Neural progenitor cell (in vitro differentiated cells): ENCODE results near the gene BIRC5.

Source experiments
- EZH2 ChIP-seq: fragments of 200-600 bp; sonication (generic); IDR thresholded peaks from 2 replicates; pipeline ENCODE4 v1.6.1; 2017; ENCODE audit warnings: antibody characterized with exemption, mild to moderate bottlenecking, moderate library complexity
- EZH2phosphoT487 ChIP-seq: fragments of 200-600 bp; sonication (generic); IDR thresholded peaks from 2 replicates; pipeline ENCODE4 v1.6.1; 2017; ENCODE audit warnings: antibody characterized with exemption
- TF ChIP-seq, protein P1 (sequence below): fragments of 200-600 bp; sonication (generic); IDR thresholded peaks from 2 replicates; pipeline ENCODE4 v1.5.1; 2017; ENCODE audit warnings: antibody characterized with exemption, mild to moderate bottlenecking

- TF ChIP-seq, protein P1, sequence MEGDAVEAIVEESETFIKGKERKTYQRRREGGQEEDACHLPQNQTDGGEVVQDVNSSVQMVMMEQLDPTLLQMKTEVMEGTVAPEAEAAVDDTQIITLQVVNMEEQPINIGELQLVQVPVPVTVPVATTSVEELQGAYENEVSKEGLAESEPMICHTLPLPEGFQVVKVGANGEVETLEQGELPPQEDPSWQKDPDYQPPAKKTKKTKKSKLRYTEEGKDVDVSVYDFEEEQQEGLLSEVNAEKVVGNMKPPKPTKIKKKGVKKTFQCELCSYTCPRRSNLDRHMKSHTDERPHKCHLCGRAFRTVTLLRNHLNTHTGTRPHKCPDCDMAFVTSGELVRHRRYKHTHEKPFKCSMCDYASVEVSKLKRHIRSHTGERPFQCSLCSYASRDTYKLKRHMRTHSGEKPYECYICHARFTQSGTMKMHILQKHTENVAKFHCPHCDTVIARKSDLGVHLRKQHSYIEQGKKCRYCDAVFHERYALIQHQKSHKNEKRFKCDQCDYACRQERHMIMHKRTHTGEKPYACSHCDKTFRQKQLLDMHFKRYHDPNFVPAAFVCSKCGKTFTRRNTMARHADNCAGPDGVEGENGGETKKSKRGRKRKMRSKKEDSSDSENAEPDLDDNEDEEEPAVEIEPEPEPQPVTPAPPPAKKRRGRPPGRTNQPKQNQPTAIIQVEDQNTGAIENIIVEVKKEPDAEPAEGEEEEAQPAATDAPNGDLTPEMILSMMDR = no peak
- peak; percentile 64 for TF ChIP-seq EZH2
- no peak for TF ChIP-seq EZH2phosphoT487
Observed at GRCh38 chr17:78230996-78231935, 17.2 kb downstream of the BIRC5 start, which contains the start of gene TMEM235.
